Hepatocyte (in vitro differentiated cells): ENCODE measurements around the gene CYBA. TPM values are rescaled to one million over a fixed set of nuclear protein-coding genes. Genes with fewer than 3 reads are reported as not detected.
A peak's percentile ranks its signal among the peaks of the same experiment; 100 is the strongest.

ENCODE experiments used
- DNase-seq: peaks from one replicate; pipeline ENCODE4 v3.0.0-alpha.2; 2016; ENCODE audit warnings: low spot score
- H2AFZ ChIP-seq: fragments of 200-600 bp; sonication (generic); 2 replicates; pipeline ENCODE4 v1.6.0; 2016; ENCODE audit warnings: antibody characterized with exemption, mild to moderate bottlenecking
- H3K27ac ChIP-seq: fragments of 200-600 bp; sonication (generic); 2 replicates; pipeline ENCODE4 v1.5.1; 2016; ENCODE audit warnings: mild to moderate bottlenecking
- H3K27me3 ChIP-seq: fragments of 200-600 bp; sonication (generic); 2 replicates; pipeline ENCODE4 v1.6.1; 2016
- H3K36me3 ChIP-seq: fragments of 200-600 bp; sonication (generic); replicated peaks from 2 replicates; pipeline ENCODE4 v1.5.1; 2016; ENCODE audit warnings: low read depth; ENCODE audit not compliant: insufficient read depth
- H3K4me1 ChIP-seq: fragments of 200-600 bp; sonication (generic); 2 replicates; pipeline ENCODE4 v1.5.1; 2016; ENCODE audit warnings: mild to moderate bottlenecking, moderate library complexity; ENCODE audit not compliant: insufficient read depth
- H3K4me2 ChIP-seq: fragments of 200-600 bp; sonication (generic); 2 replicates; pipeline ENCODE4 v1.6.0; 2016
- H3K4me3 ChIP-seq: fragments of 200-600 bp; sonication (generic); 2 replicates; pipeline ENCODE4 v1.5.1; 2016; ENCODE audit warnings: mild to moderate bottlenecking
- H3K79me2 ChIP-seq: fragments of 200-600 bp; sonication (generic); 2 replicates; pipeline ENCODE4 v1.6.0; 2017; ENCODE audit warnings: mild to moderate bottlenecking
- H3K9me2 ChIP-seq: fragments of 200-600 bp; sonication (generic); replicated peaks from 2 replicates; pipeline ENCODE4 v1.6.0; 2017; ENCODE audit warnings: mild to moderate bottlenecking; ENCODE audit not compliant: insufficient read depth
- H3K9me3 ChIP-seq: fragments of 200-600 bp; sonication (generic); 2 replicates; pipeline ENCODE4 v1.5.1; 2016; ENCODE audit warnings: low read depth, mild to moderate bottlenecking
- H4K20me1 ChIP-seq: fragments of 200-600 bp; sonication (generic); 2 replicates; pipeline ENCODE4 v1.6.0; 2016; ENCODE audit warnings: mild to moderate bottlenecking; ENCODE audit not compliant: insufficient read depth, poor library complexity, severe bottlenecking
- EZH2 ChIP-seq: fragments of 200-600 bp; sonication (generic); IDR thresholded peaks from 2 replicates; pipeline ENCODE4 v1.6.1; 2016; ENCODE audit warnings: antibody characterized with exemption, mild to moderate bottlenecking, borderline replicate concordance
- EZH2phosphoT487 ChIP-seq: fragments of 200-600 bp; sonication (generic); IDR thresholded peaks from one replicate; pipeline ENCODE4 v1.6.1; 2018; ENCODE audit warnings: antibody characterized with exemption, mild to moderate bottlenecking, low read depth, moderate library complexity; ENCODE audit not compliant: unreplicated experiment, severe bottlenecking
- WGBS: methylation state at CpG from one replicate; pipeline ENCODE4 v1.1.6; 2016; ENCODE audit warnings: low lambda C conversion rate; ENCODE audit errors: missing lambda C conversion rate; 5-methylcytosine and 5-hydroxymethylcytosine counted together
- polyA plus RNA-seq: library from polyadenylated mRNA; unstranded; fragments of >200 nt; fragmentation: Nextera tagmentation; extraction: Ambion mirVana; gene quantifications from 2 replicates; pipeline ENCODE4 v1.2.1, GENCODE V29; 2016
- total RNA-seq: library from RNA; depleted of rRNA; stranded (reverse); fragments of >200 nt; gene quantifications from 2 replicates; pipeline ENCODE4 v1.2.3, GENCODE V29; 2014
- TF ChIP-seq, protein P1 (sequence below): fragments of 200-600 bp; sonication (generic); IDR thresholded peaks from 2 replicates; pipeline ENCODE4 v1.5.1; 2016; ENCODE audit warnings: antibody characterized with exemption, mild to moderate bottlenecking; ENCODE audit not compliant: poor library complexity

The CYBA gene
- total and polyA plus RNA-seq, 2 experiments from 2014 or later: 196 to 419 TPM

DNA sequence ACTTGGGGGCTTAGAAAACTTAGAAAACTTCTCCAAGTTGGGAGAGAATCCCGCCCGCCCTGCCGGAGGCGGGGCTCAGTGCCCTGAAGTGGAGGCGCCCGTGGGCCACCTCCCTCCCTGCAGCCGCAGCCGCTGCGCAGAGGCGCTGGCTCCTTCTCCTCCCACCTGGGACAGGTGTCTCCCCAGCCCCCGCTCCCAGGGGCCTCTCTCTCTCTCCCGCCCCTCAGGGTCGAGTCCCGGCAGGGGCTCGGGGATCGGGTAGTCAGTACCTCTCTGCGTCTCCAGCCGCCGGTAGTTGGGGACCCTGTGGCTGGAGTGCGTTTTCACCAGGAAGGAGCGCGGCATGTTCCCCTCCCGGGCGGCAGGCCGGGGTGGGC, 35.2 kb upstream of the CYBA start:
- Histone ChIP-seq H3K27me3 (peaks cover 3% of the 10 kb centered on the region), H3K4me1 (peaks cover 20% of the 10 kb centered on the region), H2AFZ (peak overlapping the region; percentile 84), H3K9me2 (no peaks in the 10 kb centered on the region), H3K27ac (peak overlapping the region; percentile 83), H4K20me1 (no peaks in the 10 kb centered on the region), H3K79me2 (no peaks in the 10 kb centered on the region), H3K36me3 (no peaks in the 10 kb centered on the region), H3K9me3 (no peaks in the 10 kb centered on the region), H3K4me3 (peak overlapping the region; percentile 70), H3K4me2 (peak overlapping the region; percentile 100)
- TF ChIP-seq, protein P1, sequence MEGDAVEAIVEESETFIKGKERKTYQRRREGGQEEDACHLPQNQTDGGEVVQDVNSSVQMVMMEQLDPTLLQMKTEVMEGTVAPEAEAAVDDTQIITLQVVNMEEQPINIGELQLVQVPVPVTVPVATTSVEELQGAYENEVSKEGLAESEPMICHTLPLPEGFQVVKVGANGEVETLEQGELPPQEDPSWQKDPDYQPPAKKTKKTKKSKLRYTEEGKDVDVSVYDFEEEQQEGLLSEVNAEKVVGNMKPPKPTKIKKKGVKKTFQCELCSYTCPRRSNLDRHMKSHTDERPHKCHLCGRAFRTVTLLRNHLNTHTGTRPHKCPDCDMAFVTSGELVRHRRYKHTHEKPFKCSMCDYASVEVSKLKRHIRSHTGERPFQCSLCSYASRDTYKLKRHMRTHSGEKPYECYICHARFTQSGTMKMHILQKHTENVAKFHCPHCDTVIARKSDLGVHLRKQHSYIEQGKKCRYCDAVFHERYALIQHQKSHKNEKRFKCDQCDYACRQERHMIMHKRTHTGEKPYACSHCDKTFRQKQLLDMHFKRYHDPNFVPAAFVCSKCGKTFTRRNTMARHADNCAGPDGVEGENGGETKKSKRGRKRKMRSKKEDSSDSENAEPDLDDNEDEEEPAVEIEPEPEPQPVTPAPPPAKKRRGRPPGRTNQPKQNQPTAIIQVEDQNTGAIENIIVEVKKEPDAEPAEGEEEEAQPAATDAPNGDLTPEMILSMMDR: no peak
- no peak for TF ChIP-seq EZH2phosphoT487
- TF ChIP-seq EZH2: peak; percentile 55
- 2% methylated on average over 14 of the region's 25 CpGs for WGBS
- peak; percentile 72 for DNase-seq

DNA sequence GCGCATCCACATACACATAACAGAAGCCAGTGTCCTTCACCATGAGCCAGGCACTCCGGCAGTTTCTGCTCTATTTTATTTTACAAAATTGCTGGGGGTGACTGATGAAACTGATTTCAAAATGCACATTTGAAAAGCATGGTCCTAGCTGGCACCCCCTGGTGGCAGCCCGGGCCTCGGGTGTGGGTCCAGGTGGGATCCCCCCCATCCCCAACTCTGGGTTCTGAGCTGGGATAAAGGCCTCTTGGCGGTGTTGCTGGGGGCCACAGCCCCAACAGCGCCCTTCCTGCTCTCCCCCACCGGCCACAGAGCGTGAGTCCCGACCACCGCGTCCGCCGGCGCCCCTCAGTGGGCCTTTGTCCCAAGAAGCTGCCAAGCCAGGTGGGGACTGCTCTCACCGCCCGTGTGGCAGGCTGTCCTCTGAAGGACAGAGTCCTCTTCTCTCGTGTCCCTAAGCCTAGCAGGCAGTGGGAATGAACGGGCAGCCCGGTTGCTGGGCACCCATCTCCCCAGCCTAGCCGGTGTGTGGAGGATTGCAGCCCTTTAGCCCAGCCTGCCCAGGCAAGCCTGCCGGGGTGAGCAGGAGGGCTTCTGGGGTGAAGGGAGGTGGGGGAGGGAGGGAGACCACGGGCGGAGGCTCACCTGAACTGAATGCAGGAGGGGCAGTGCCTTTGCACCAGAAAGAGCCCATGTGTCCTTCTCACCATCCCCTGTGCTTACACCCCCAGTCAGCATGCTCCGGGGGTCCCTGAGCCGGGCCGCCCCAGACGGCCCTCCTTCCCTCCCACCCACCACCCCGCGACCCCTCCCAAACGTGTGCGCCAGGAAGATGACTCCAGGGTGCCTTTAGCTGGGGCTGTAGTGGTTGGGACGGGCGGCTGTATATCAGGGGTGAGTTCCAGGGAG, 34.6 kb upstream of the CYBA start:
- peak; percentile 72 for DNase-seq
- H3K4me1 ChIP-seq: peaks cover 20% of the 10 kb centered on the region
- H3K4me2 ChIP-seq: peak overlapping the region; percentile 100
- 11% methylated on average over 28 of the region's 33 CpGs for WGBS
- no peak for TF ChIP-seq EZH2
- TF ChIP-seq EZH2phosphoT487: no peak
- TF ChIP-seq, protein P1: peak; percentile 64
- H3K4me3 ChIP-seq: peak overlapping the region; percentile 70
- peak overlapping the region; percentile 83 for H3K27ac ChIP-seq
- H3K79me2 ChIP-seq: no peaks in the 10 kb centered on the region
- H3K9me2 ChIP-seq: no peaks in the 10 kb centered on the region
- no peaks in the 10 kb centered on the region for H3K9me3 ChIP-seq
- H3K36me3 ChIP-seq: no peaks in the 10 kb centered on the region
- peak overlapping the region; percentile 84 for H2AFZ ChIP-seq
- H4K20me1 ChIP-seq: no peaks in the 10 kb centered on the region
- H3K27me3 ChIP-seq: peaks cover 3% of the 10 kb centered on the region

DNA sequence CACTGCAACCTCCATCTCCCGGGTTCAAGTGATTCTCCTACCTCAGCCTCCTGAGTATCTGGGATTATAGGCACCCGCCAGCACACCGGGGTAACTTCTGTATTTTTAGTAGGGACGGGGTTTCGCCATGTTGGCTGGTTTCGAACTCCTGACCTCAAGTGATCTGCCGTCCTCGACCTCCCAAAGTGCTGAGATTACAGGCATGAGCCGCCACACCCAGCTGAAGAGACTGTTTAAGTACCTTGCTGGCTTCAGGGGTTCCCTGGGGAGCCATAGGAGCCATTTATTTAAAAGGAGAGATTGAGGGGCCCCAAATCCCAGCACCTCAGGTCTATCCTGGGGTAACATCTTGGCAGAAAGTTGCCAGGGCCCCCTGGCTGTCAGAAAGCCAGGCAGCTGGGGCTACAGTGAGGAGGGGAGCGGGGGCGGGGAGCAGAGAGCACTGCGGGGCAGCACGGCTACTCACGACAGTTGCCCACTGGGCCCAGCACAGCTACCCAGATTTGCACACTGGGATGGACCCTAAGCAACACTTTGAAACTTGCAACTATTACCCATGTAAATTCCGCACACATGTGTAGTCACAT, 33.8 kb upstream of the CYBA start:
- peaks cover 3% of the 10 kb centered on the region for H3K27me3 ChIP-seq
- H2AFZ ChIP-seq: no peak overlapping the region
- H3K9me2 ChIP-seq: no peaks in the 10 kb centered on the region
- no peak overlapping the region for H3K27ac ChIP-seq
- peak overlapping the region; percentile 100 for H3K4me2 ChIP-seq
- no peak overlapping the region for H3K4me3 ChIP-seq
- H4K20me1 ChIP-seq: no peaks in the 10 kb centered on the region
- DNase-seq: no peak
- H3K36me3 ChIP-seq: no peaks in the 10 kb centered on the region
- H3K9me3 ChIP-seq: no peaks in the 10 kb centered on the region
- TF ChIP-seq, protein P1: no peak
- TF ChIP-seq EZH2phosphoT487: no peak
- TF ChIP-seq EZH2: no peak
- H3K4me1 ChIP-seq: peaks cover 20% of the 10 kb centered on the region
- WGBS: 82% methylated on average over 15 of the region's 15 CpGs
- no peaks in the 10 kb centered on the region for H3K79me2 ChIP-seq
